Sigmoid colon (tissue), 4 donors: ENCODE measurements around the gene SLC17A7.

Experiments used
- CTCF ChIP-seq, 4 experiments: fragments of 450-650 bp in 3 of 4; fragments of 200-600 bp in 1 of 4; IDR thresholded peaks; one replicate each; pipeline ENCODE4 v1.5.1; 2016 to 2019; ENCODE audit warnings: antibody characterized with exemption in 4 of 4, mild to moderate bottlenecking in 3 of 4, moderate library complexity in 2 of 4
- EP300 ChIP-seq, 4 donors: sonication (generic); formaldehyde crosslinking; IDR thresholded peaks; one replicate each; pipeline ENCODE4 v1.6.1; 2017; ENCODE audit warnings: antibody characterized with exemption in 4 of 4
- POLR2A ChIP-seq, 2 donors: fragments of 450-650 bp; IDR thresholded peaks; one replicate each; pipeline ENCODE4 v1.6.1; 2016; ENCODE audit warnings: antibody characterized with exemption in 2 of 2, mild to moderate bottlenecking in 2 of 2, moderate library complexity in 2 of 2

- TF ChIP-seq EP300 (IDR thresholded peaks at IDR 0.05): no peak
- no peak for TF ChIP-seq CTCF (IDR thresholded peaks at IDR 0.05)
- TF ChIP-seq POLR2A (IDR thresholded peaks at IDR 0.05): no peak
Measured at GRCh38 chr19:49403404-49404187, 37.7 kb downstream of the SLC17A7 start.
